HG03280 (cell line): Measurements from ENCODE around the gene PDE6B.

Experiments used
- ATAC-seq: cut with Tn5 transposase; IDR thresholded peaks from one replicate; pipeline ENCODE4 v1.9.1; 2021; ENCODE audit warnings: mild to moderate bottlenecking, moderate library complexity; ENCODE audit not compliant: unreplicated experiment

The PDE6B gene

DNA sequence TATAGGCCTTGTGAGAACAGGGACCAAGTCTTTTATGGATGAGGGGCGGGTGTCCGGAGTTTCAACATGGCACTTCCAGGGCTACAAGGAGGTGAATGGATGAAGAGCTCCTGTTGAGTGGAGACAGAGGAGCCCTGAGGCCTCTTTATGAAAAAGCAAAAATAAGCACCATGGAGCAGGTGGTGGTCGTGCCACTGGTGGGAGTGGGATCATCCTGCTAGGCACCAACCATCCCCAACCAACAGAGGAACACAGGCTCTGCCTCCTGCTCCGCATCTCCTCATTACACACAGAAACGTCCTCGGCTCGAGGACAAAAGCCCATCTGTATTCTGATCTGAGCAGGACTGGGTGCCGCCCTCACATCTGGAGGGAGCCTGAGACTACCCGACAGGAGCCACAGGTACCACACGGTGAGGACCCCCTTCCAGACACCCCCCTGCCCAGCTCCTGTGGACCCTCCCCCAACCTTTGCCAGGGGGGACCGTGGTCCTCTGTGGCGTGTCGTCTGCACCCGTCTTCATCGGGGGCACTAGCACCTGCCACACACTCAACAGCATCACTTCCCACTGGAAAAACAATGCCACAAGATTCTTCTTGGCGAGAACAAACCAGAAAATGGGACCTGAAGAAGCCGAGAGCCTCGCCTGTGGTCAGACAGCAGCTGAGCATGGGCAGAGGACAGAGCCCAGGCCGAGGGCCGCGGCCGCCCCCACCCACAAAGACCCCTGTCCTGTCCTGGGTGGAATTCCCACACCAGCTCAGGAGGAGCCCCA is 3.9 kb upstream of the PDE6B start:
- ATAC-seq = no peak

DNA sequence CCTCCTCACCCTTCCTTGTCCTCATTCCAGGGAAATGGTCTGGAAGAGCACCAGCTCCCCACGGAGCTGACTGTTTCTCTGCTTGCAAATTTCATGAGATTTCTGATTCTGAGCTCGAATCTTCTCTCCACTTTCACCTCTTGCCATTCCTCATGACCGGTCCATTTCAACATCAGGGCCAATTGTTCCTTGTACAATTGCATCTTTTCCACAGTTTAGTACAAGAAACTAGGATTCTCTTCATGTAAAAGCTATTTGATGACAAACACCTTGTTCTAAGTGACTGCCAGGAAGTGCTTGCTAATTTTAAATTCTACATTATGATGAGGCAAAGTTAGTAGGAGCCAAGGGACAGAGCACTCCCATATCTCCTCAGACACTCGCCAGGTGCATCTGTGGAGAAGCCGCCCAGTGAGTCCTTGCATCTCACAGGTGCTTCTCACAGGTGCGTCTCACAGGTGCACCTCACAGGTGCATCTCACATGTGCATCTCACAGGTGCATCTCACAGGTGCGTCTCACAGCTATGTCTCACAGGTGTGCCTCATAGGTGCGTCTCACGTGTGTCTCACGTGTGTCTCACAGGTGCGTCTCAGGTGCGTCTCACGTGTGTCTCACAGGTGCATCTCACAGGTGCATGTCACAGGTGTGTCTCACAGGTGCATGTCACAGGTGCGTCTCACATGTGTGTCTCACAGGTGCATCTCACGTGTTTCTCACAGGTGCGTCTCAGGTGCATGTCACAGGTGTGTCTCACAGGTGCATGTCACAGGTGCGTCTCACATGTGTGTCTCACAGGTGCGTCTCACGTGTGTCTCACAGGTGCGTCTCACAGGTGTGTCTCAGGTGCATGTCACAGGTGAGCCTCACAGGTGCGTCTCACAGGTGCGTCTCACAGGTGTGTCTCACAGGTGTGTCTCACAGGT is 3.0 kb upstream of the PDE6B start:
- ATAC-seq = no peak

DNA sequence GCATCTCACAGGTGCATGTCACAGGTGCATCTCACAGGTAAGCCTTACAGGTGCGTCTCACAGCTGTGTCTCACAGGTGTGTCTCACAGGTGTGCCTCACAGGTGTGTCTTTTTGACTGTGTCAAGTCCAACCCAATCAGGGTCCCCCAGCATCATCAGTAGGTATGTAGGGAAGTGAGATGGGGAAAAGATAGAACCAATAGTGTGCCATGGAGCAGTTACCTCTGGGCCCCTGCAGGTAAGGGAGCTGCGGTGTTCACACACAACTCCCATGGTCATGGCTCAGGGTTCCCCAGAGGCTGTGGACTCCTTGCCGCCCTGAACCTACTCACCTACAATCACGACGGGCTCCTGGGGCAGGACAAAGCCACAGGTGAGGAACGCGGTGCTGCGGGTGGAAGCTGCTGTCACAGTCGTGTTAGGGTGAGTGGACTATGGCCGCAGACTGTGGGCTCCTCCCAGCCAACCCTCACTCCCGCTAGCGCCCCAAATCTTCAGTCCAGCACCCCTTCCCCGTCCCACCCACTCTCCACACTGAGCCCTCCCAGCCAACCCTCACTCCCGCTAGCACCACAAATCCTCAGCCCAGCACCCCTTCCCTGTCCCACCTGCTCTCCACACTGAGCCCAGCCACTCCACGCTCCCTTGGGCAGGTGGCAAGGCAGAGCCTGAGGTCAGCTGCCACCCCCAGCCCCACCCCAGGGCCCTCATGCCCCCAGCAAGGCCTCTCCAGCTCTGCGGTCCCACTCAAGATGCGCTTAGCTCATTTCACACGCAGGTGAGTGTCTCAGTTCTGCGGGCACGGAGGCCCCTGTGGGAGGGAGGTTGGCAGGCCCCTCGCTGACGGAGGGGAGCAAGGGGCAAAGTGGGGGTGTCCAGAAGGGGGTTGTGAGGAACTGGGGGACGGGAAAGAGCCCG is 2.1 kb upstream of the PDE6B start:
- ATAC-seq = no peak

DNA sequence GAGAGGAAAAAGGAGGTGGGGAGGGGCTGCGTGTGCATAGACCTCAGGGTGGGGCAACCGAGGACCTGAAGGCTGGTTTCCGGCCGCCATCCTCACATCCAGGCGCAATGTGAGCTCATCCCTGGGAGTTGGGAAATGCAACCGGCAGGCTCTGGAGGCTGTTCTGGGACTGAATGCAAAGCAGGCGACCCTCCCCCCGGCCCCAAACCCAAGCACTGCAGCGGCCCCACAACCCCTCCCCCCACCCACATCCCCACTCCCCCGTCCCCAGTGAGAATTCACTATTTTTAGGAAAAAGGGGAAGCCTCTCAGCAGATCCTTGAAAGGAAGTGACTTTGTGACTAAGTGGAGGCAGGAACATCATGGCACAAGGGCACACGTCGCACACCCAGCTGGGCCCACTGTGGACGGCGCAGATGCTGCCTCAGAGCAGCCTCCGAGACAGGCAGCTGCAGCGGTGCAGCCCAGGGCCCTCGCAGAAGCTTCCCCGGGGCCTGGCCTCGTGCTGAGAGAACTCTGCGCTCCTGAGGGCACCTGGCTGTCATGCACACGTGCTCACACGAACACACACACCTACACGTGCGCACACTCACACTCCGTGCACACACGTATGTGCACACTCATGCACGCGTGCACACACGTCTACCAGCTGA is 1.3 kb upstream of the PDE6B start:
- ATAC-seq = no peak

DNA sequence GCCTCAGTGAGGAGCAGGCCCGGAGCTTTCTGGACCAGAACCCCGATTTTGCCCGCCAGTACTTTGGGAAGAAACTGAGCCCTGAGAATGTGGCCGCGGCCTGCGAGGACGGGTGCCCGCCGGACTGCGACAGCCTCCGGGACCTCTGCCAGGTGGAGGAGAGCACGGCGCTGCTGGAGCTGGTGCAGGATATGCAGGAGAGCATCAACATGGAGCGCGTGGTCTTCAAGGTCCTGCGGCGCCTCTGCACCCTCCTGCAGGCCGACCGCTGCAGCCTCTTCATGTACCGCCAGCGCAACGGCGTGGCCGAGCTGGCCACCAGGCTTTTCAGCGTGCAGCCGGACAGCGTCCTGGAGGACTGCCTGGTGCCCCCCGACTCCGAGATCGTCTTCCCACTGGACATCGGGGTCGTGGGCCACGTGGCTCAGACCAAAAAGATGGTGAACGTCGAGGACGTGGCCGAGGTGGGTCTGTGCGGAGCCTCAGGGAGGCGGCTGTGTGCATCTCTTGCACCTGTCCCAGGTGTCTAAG is 323 bp downstream of the PDE6B start:
- no peak for ATAC-seq

DNA sequence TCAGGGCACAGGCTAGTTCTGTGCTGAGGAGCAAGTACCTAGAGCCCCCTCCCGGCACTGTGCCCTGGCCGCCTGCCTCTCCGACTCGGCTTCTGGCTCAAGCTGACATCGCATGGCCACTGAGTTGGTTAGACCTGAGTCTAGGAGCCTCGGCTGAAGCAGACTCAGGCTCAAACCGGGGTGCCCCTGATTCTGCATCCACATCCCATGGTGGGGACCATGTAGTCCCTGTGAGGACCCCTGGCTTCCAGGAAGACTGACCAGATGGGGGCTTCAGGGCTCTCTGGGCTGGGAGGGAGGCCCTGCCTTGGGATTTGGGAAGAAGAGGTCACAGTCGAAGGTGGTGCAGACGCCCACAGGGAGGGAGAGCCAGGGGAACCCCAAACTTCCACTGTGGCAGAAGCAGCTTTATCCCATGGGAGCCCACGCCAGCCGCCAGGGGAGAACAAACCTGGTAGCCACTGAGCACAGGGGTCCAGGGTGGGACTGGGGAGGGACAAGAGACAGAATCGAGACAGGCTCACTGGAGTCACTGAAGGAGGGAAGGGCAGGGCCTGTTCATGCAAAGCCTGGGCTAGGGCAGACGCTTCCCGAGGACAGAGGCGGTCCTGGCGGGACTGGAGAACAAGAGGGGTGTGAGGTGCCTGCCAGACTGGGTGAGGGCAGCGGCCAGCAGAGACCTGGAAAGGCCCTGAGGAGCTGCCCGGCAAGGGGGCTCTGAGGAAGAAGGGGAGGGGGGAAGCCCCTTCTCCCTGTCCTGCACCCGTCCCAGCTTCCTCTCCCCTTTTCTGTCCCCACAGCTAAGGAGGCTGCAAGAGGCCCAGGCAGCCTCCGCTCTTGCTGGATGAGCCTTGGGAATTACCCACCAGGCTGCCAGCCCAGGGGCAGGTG is 1.1 kb downstream of the PDE6B start:
- ATAC-seq = no peak

DNA sequence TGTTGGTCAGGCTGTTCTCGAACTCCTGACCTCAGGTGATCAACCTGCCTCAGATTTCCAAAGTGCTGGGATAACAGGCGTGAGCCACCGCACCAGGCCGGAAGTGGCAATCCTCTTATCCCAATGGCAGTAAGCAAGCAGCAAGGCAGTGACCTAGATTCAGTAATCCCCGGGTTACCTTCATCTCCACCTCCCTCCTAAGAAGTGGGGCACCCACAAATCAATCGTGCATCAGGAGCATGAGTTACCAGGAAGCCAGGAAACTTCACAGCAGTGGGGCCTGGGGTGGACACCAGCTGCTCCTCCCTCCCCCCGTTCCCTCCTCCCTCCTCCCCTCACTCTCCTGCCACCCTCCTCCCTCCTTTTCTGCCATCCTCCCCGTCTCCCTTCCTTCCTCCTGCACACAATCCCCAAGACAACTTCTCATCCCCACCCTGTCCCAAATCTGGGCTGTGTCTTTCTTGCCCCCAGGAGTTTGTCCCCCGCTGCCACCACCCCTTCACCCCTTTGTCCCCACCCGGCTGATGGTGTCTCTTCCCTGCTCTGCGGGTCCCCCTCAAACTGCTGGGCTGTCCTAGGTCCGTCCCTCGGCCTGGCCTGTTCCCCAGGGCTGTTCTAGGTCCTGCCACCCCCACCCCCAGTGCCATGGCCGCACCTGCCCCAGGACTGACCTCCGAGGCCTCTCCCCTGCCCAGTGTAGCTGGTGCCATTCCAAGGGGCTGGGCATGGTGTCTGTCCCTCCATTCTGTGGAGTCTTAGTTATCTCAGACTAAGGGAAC is 2.2 kb downstream of the PDE6B start:
- ATAC-seq = no peak

DNA sequence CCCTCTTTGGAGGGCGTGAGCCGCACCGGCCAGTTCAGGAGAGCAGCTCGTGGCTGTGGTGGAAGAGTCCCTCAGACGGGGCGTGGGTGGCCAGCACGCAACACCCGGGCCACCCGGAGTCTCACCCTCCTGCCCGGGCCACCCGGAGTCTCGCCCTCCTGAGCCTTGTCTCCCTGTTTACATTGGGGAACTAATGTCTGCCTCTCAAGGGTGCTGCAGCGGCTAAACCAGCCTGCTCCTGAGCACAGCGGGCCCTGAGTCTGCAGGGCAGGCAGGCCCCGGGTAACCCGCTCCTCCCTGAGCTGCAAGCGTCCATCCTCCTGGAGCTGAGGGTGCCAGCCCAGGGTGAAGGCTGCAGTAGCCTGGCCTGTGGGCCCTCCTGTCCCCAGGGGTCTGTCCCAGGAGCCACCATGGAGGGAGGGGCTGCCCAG is 3.0 kb downstream of the PDE6B start:
- no peak for ATAC-seq

DNA sequence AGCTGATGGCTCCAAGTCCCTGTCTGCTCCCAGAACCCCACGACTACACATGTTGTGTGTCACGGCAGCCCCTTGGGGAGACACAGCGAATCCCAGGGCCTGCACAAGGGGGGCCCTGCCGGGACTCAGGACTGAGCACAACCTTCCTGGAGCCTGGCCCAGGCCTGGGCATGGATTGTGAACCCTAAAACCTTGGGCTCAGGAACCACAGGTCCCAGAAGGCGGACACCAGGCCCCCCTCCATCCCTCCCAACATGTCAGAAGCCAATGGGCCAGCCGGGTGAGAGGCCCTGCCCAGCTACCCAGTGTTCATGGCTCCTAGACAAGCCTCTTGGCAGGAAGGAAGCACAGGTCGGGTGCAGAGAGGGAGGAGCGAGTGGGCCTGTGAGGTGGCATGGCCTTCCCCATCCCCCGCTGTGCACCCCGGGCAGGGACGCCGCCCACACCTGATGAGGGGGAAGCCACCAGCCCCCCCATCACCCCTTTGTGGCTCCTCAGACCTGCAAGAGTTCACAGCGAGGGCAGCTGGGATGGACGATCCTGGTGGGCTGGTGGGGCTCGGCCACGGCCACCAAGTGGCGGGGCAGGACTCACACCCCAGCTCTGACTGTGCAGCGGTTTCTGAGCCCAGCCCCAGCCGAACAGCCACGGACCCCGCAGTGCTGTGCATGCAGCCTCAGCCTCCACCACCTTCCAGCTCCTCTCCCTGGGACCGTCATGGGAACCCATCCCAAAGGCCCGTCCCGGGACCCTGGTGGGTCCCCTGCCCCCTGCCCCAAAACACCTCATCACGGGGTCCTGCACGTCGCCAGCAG is 3.7 kb downstream of the PDE6B start:
- ATAC-seq = no peak

DNA sequence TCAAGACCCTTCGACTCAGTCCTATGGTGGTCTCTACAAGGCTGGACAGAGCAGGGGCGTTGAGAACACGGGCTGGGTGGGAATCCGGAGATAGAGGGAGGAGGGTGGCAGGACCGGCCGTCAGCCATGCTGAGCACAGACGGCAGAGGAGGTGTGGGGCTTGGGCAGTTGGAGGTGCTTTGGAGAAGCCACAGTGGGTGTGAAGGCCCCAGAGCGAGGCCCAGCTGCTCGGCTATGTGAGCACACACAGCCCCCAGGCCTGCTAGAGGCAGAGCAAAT is 4.2 kb downstream of the PDE6B start:
- ATAC-seq = no peak

DNA sequence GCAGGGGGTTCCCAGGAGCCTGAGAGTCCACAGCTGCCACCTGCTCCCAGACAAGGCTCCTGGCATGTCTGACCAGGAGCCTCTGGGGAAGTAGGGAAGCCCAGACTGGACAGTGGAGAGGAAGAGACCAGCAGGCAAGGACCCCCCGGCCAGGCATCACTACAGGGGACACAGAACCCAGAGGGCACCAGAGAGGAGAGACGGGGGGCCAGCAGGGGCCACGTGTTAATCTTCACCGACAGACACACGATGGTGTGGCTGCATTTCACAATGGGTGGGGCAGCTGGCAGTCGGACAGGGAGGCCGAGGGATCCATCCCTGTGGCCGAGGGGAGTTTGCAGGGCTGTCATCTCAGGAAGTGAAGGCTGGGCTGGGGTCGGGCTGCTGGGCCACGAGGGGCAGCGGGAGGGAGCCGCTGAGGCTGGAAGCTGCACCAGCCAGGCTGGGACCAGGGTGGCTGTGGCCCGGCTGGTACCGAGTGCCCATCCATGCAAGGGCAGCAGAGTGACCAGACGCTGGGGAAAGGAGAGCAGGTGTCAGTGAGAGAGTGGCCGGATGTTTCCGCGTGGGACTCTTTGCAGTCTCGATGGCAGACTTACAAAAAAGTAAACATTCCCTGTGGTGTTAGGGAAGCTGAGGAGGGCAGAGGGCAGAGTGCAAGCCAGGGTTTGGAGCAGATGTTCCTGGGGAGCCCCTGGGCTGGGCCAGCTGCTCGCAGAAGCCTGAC is 4.7 kb downstream of the PDE6B start:
- no peak for ATAC-seq

DNA sequence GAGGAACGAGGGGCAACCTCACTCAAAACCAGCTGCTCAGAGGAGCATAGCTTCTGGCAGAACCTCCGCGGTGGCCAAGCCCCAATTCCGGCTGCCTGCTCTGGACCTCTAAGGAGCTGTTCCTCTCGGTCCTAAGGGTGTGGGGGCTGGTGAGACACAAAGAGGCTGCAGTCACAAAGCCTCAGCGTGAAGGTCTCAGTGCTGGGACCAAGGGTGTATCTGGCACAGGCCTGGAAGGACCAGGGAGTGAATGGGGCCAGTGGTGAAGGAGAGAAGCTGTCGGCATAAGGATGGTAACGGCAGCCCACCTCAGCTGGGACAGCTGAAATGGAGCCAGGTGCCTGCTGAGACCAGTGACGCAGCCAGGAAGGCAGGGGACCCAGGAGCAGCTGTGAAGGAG is 5.3 kb downstream of the PDE6B start:
- ATAC-seq = no peak

DNA sequence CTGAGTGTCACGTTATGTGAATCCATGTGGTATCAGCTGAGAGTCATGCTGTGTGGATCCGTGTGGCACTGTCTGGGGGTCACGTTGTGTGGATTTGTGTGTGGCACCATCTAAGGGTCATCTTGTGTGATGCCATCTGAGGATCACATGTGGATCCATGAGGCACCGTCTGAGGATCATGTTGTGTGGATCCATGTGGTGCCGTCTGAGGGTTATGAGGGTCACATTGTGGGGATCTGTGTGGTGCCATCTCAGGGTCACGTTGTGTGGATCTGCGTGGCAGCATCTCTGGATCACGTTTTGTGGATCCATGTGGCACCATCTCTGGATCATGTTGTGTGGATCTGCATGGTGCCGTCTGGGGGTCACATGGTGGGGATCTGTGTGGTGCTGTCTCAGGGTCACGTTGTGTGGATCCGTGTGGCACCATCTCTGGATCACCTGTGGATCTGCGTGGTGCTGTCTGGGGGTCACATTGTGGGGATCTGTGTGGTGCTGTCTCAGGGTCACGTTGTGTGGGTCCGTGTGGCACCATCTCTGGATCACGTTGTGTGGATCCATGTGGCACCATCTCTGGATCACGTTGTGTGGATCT is 6.9 kb downstream of the PDE6B start:
- ATAC-seq = no peak

DNA sequence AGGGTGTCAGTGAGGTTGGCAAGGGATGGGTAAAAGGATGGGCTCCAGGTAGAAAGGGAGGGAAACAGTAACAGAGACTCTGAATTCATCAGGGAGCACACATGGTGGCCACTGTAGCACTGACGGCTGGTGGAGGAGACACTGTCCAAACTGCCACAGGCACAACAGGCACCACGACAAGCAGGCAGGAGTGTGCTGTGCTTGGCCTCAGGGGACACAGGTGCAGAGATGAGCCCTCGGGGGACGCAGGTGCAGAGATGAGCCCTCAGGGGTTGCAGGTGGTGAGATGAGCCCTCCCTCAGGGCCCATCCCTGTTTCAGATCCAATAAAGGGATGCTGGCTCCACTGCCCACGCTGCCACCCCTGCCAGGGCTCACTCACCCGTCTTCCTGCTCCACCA is 7.6 kb downstream of the PDE6B start:
- no peak for ATAC-seq

DNA sequence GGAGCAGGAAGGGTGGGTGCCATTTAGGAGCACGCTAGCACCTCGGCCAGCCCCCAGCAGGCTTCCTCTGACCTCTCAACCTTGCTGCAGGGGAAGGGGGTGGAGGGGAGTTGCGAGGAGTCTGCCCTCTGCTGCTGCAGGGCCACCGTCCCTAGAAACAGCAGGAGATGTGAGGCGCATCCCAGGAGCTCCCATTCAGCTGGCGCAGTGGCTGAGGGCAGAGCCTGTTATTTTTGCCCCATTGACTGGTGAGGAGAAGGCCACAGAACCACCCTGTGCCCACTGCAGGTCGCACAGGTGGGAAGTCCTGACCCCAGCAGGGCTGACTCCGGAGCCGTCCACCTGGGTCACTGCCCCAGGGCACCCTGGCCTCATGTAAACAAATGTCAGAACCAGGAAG is 8.0 kb downstream of the PDE6B start:
- ATAC-seq = no peak

DNA sequence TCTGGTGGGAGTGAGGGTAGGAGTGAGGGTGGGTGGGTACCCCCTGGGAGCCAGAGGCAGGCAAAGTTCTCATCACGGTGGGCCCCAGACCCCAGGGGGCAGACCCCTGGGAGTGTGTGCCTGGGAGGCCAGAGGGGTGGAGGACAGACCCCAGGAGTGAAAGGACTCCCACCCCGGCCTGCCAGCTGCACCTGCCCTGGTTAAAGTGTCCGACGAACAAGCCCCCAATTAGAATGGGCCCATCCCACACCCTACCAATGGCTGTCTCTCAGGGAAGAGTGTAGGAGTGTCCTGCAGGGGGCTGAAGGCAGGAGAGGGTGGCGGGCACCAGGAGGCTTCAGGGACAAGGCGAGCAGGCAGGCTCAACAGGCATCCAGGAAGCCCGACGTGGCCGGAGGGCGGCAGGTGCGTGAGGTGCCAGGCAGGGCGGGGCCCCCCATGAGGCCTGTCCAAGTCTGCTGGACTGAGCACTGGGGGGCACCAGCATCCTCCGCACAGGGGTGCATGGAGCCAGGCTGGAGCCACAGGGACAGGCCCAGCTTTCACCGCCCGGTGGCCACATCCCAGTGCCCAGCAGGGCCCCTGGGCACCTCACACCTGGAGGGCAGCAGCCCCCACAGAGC is 8.7 kb downstream of the PDE6B start:
- no peak for ATAC-seq
